ENCODE data around the gene BRSK1. TPM values are rescaled to one million over a fixed set of nuclear protein-coding genes. Genes with fewer than 3 reads are reported as not detected.

Gene BRSK1
- total RNA-seq, 1 donor from 2014 or later, result 24.1 TPM

DNA sequence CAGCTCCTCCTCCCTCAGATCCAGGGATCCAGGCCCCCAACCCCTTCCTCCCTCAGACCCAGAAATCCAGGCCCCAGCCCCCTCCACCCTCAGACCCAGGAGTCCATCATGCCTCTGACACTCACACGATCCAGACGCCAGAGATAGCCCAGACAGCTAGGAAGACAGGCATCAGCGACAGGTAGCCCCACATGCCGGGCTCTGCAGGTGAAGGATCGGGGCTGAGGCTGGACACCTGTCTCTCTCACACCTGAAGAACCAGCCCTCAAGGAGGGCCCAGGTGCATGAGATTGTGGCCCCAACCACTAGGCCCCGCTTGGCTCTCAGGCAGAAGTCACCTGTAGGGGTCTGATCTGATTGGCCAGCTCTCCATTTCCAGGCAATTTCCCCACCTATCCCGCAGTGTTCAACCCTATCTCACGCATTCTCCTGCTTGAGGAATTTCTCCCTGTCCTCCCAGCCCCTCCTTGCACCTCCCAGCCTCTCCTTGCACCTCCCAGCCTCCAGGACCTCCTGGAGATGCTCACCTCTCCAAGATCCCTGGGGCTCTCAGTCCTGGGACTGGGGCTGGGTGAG is 37.1 kb downstream of the BRSK1 start:
- Histone ChIP-seq H3K4me3 (no peak overlapping the region), H3K9me3 (ENCODE audit: low read depth) (no peaks in the 10 kb centered on the region), H3K4me1 (no peaks in the 10 kb centered on the region), H3K79me2 (ENCODE audit: low read depth) (no peaks in the 10 kb centered on the region), H3K27me3 (no peaks in the 10 kb centered on the region), H4K20me1 (ENCODE audit: low read depth) (no peaks in the 10 kb centered on the region), H3K36me3 (no peaks in the 10 kb centered on the region), H3K4me2 (no peak overlapping the region), H3F3A (ENCODE audit: low read depth) (no peaks in the 10 kb centered on the region), H3K9ac (no peak overlapping the region), H3K27ac (no peak overlapping the region), H2AFZ (replicated peaks) (no peak overlapping the region)
- TF ChIP-seq EZH2 (IDR thresholded peaks at IDR 0.05) (no peak), EZH2phosphoT487 (IDR thresholded peaks at IDR 0.05) (no peak)
- TF ChIP-seq, protein P1, sequence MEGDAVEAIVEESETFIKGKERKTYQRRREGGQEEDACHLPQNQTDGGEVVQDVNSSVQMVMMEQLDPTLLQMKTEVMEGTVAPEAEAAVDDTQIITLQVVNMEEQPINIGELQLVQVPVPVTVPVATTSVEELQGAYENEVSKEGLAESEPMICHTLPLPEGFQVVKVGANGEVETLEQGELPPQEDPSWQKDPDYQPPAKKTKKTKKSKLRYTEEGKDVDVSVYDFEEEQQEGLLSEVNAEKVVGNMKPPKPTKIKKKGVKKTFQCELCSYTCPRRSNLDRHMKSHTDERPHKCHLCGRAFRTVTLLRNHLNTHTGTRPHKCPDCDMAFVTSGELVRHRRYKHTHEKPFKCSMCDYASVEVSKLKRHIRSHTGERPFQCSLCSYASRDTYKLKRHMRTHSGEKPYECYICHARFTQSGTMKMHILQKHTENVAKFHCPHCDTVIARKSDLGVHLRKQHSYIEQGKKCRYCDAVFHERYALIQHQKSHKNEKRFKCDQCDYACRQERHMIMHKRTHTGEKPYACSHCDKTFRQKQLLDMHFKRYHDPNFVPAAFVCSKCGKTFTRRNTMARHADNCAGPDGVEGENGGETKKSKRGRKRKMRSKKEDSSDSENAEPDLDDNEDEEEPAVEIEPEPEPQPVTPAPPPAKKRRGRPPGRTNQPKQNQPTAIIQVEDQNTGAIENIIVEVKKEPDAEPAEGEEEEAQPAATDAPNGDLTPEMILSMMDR (IDR thresholded peaks at IDR 0.05), result no peak
- peaks cover 3% of the 10 kb centered on the region for H3K4me1 Mint-ChIP-seq
- DNase-seq (ENCODE audit: low spot score), result no peak
- H3K4me3 Mint-ChIP-seq, result no peak overlapping the region
- no peaks in the 10 kb centered on the region for H3K36me3 Mint-ChIP-seq
- no peaks in the 10 kb centered on the region for H3K9me3 Mint-ChIP-seq
- peaks cover 4% of the 10 kb centered on the region for H3K27me3 Mint-ChIP-seq (ENCODE audit: insufficient read depth, low read depth)
- no peak overlapping the region for H3K27ac Mint-ChIP-seq

DNA sequence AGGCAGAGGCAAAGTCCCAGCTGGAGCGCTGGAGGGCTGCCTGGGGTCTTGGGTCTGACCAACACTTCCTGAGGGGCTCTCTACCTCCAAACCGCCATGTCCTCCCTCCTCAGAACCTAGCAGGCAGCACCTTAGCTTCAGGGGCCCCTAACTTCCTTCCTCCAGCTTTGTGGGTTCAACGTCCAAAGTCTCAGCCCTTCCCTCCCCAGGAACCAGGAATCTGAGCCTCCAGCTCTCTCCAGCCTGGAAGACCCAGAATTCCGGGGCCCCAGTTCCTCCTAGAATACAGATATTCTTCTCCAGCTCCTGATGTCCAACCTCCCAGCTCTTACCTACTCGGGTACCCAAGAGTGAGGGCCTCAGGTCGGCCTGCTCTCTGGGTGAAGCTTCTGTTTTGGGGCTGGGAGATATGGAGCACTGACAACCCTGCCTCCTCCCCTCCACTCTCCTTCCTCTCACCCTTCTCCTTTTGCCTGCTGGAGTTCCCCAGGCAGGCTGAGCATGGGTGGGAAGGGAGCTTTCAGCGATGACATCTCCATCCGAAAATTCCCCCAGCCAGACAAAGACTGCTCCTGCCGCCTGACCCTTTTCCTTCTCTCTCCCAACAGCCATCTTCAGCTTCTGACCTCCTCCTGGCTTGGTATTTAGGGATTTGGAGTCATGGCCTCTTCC is 37.8 kb downstream of the BRSK1 start:
- H3K4me3 ChIP-seq, result no peak overlapping the region
- H3K79me2 ChIP-seq (ENCODE audit: low read depth), result no peaks in the 10 kb centered on the region
- H2AFZ ChIP-seq (replicated peaks), result no peak overlapping the region
- H3K36me3 ChIP-seq, result no peaks in the 10 kb centered on the region
- DNase-seq (ENCODE audit: low spot score), result no peak
- H3F3A ChIP-seq (ENCODE audit: low read depth), result no peaks in the 10 kb centered on the region
- H3K27me3 ChIP-seq, result no peaks in the 10 kb centered on the region
- H3K9ac ChIP-seq, result no peak overlapping the region
- H3K27ac Mint-ChIP-seq, result peak overlapping the region; percentile 50
- no peaks in the 10 kb centered on the region for H3K36me3 Mint-ChIP-seq
- no peaks in the 10 kb centered on the region for H4K20me1 ChIP-seq (ENCODE audit: low read depth)
- no peak overlapping the region for H3K27ac ChIP-seq
- peaks cover 6% of the 10 kb centered on the region for H3K27me3 Mint-ChIP-seq (ENCODE audit: insufficient read depth, low read depth)
- no peak overlapping the region for H3K4me2 ChIP-seq
- peak overlapping the region; percentile 21 for H3K4me3 Mint-ChIP-seq
- no peaks in the 10 kb centered on the region for H3K4me1 ChIP-seq
- H3K4me1 Mint-ChIP-seq, result peaks cover 3% of the 10 kb centered on the region
- TF ChIP-seq EZH2 (IDR thresholded peaks at IDR 0.05), result no peak
- TF ChIP-seq EZH2phosphoT487 (IDR thresholded peaks at IDR 0.05), result no peak
- TF ChIP-seq, protein P1 (IDR thresholded peaks at IDR 0.05), result no peak
- no peaks in the 10 kb centered on the region for H3K9me3 Mint-ChIP-seq
- H3K9me3 ChIP-seq (ENCODE audit: low read depth), result no peaks in the 10 kb centered on the region

DNA sequence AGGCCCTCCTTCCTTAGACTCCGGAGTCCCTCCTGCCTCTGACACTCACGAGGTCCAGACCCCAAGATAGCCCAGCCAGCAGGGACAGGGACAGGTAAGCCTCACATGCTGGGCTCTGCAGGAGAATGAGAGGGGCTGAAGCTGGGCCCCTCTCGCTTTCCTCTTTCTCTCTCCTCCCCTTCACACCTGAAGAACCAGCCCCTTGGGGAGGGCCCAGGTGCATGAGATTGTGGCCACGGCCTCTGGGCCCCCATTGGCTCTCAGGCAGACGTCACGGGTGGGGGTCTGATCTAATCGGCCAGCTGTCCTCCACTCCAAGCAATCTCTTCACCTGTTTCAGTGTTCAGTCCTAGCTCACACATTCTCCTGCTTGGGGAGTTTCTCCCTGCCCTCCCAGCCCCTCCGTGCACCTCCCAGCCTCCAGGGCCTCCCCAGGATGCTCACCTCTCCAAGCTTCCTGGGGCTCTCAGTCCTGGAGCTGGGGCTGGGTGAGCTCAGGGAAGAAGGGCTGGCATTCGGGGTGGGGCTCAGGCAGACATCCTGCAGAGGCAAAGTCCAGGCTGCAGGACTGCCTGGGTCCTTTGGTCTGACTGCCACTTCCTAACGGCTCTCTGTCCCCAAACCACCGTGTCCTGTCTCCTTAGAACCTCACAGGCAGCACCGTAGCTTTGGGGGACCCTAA is 38.5 kb downstream of the BRSK1 start:
- Histone ChIP-seq H3K4me3 (no peak overlapping the region), H3K4me1 (no peaks in the 10 kb centered on the region), H3K4me2 (no peak overlapping the region), H3K36me3 (no peaks in the 10 kb centered on the region), H2AFZ (replicated peaks) (no peak overlapping the region), H3K27ac (no peak overlapping the region), H3K9me3 (ENCODE audit: low read depth) (no peaks in the 10 kb centered on the region), H3F3A (ENCODE audit: low read depth) (no peaks in the 10 kb centered on the region), H4K20me1 (ENCODE audit: low read depth) (no peaks in the 10 kb centered on the region), H3K27me3 (no peaks in the 10 kb centered on the region), H3K9ac (no peak overlapping the region), H3K79me2 (ENCODE audit: low read depth) (no peaks in the 10 kb centered on the region)
- Mint-ChIP-seq H3K4me1 (peaks cover 3% of the 10 kb centered on the region), H3K27me3 (ENCODE audit: insufficient read depth, low read depth) (peaks cover 7% of the 10 kb centered on the region), H3K9me3 (no peaks in the 10 kb centered on the region), H3K4me3 (peak overlapping the region; percentile 76), H3K36me3 (no peaks in the 10 kb centered on the region), H3K27ac (peak overlapping the region; percentile 50)
- TF ChIP-seq EZH2 (IDR thresholded peaks at IDR 0.05) (no peak), EZH2phosphoT487 (IDR thresholded peaks at IDR 0.05) (no peak)
- TF ChIP-seq, protein P1 (IDR thresholded peaks at IDR 0.05), result no peak
- no peak for DNase-seq (ENCODE audit: low spot score)

Data from neural progenitor cell (in vitro differentiated cells).